Measurements from ENCODE around the gene NADSYN1. TPM values are rescaled to one million over a fixed set of nuclear protein-coding genes. Genes with fewer than 3 reads are reported as not detected.

The NADSYN1 gene
- total RNA-seq, 1 donor from 2014 or later, result 66.7 TPM

- peaks cover 3% of the 10 kb centered on the region for H3K36me3 ChIP-seq (ENCODE audit: control insufficient read depth, insufficient read depth, low read length)
- no peak for TF ChIP-seq CTCF (IDR thresholded peaks at IDR 0.05; ENCODE audit: insufficient read depth, low read length, poor library complexity, severe bottlenecking)
- DNase-seq (ENCODE audit: low read depth), result no peak
- no peaks in the 10 kb centered on the region for H3K27me3 ChIP-seq (ENCODE audit: control insufficient read depth, insufficient read depth, low read length)
- H3K4me3 ChIP-seq (ENCODE audit: low read depth, low read length), result no peak overlapping the region
Observed at GRCh38 chr11:71499125-71499524, 46.1 kb downstream of the NADSYN1 start.

GRCh38 chr11:71499546-71499945 lies 46.5 kb downstream of the NADSYN1 start:
- H3K36me3 ChIP-seq (ENCODE audit: control insufficient read depth, insufficient read depth, low read length), result peaks cover 3% of the 10 kb centered on the region
- no peaks in the 10 kb centered on the region for H3K27me3 ChIP-seq (ENCODE audit: control insufficient read depth, insufficient read depth, low read length)
- TF ChIP-seq CTCF (IDR thresholded peaks at IDR 0.05; ENCODE audit: insufficient read depth, low read length, poor library complexity, severe bottlenecking), result no peak
- DNase-seq (ENCODE audit: low read depth), result no peak
- no peak overlapping the region for H3K4me3 ChIP-seq (ENCODE audit: low read depth, low read length)

- no peaks in the 10 kb centered on the region for H3K27me3 ChIP-seq (ENCODE audit: control insufficient read depth, insufficient read depth, low read length)
- no peak overlapping the region for H3K4me3 ChIP-seq (ENCODE audit: low read depth, low read length)
- peaks cover 3% of the 10 kb centered on the region for H3K36me3 ChIP-seq (ENCODE audit: control insufficient read depth, insufficient read depth, low read length)
- DNase-seq (ENCODE audit: low read depth), result no peak
- TF ChIP-seq CTCF (IDR thresholded peaks at IDR 0.05; ENCODE audit: insufficient read depth, low read length, poor library complexity, severe bottlenecking), result no peak
Observed at GRCh38 chr11:71500601-71501021, 47.6 kb downstream of the NADSYN1 start.

- H3K27me3 ChIP-seq (ENCODE audit: control insufficient read depth, insufficient read depth, low read length), result no peaks in the 10 kb centered on the region
- peaks cover 3% of the 10 kb centered on the region for H3K36me3 ChIP-seq (ENCODE audit: control insufficient read depth, insufficient read depth, low read length)
- no peak for TF ChIP-seq CTCF (IDR thresholded peaks at IDR 0.05; ENCODE audit: insufficient read depth, low read length, poor library complexity, severe bottlenecking)
- no peak overlapping the region for H3K4me3 ChIP-seq (ENCODE audit: low read depth, low read length)
- DNase-seq (ENCODE audit: low read depth), result no peak
Observed at GRCh38 chr11:71501071-71501985, 48.3 kb downstream of the NADSYN1 start.

- peaks cover 3% of the 10 kb centered on the region for H3K36me3 ChIP-seq (ENCODE audit: control insufficient read depth, insufficient read depth, low read length)
- no peaks in the 10 kb centered on the region for H3K27me3 ChIP-seq (ENCODE audit: control insufficient read depth, insufficient read depth, low read length)
- no peak overlapping the region for H3K4me3 ChIP-seq (ENCODE audit: low read depth, low read length)
- no peak for DNase-seq (ENCODE audit: low read depth)
- no peak for TF ChIP-seq CTCF (IDR thresholded peaks at IDR 0.05; ENCODE audit: insufficient read depth, low read length, poor library complexity, severe bottlenecking)
Observed at GRCh38 chr11:71502026-71502425, 49.0 kb downstream of the NADSYN1 start.
